ENCODE measurements around the gene MAPKAPK2. TPM values are rescaled to one million over a fixed set of nuclear protein-coding genes. Genes with fewer than 3 reads are reported as not detected.

MAPKAPK2 gene
- total and polyA plus RNA-seq, 12 donors, result 25.3 to 129 (median 85.0) TPM

GRCh38 chr1:206779638-206780037, 94.9 kb downstream of the MAPKAPK2 start:
- intact Hi-C loops (cut with DNase I), result no loop called here
- 60 to 71% (median 63%) methylated on average over 2 of the region's 2 CpGs for WGBS, 4 donors
- Histone ChIP-seq H3K36me3 (replicated peaks in 1 of 2) (no peaks in the 10 kb centered on the region), H3K27ac (no peak overlapping the region), H3K27me3 (no peaks in the 10 kb centered on the region), H3K9me3 (replicated peaks in 1 of 3) (no peaks in the 10 kb centered on the region), H3K4me3 (no peak overlapping the region), H3K4me1 (replicated peaks in 1 of 2) (no peaks in the 10 kb centered on the region)
- no peak for DNase-seq
- TF ChIP-seq POLR2A (IDR thresholded peaks at IDR 0.05) (no peak), CTCF (IDR thresholded peaks at IDR 0.05) (no peak)

GRCh38 chr1:206782448-206782847, 97.7 kb downstream of the MAPKAPK2 start:
- intact Hi-C loops (cut with DNase I), result no loop called here
- WGBS, 4 donors, result 86 to 100% (median 95%) methylated on average over 2 of the region's 2 CpGs
- Histone ChIP-seq H3K4me1 (replicated peaks in 1 of 2) (no peaks in the 10 kb centered on the region), H3K27ac (no peak overlapping the region), H3K27me3 (no peaks in the 10 kb centered on the region), H3K4me3 (no peak overlapping the region), H3K9me3 (replicated peaks in 1 of 3) (no peaks in the 10 kb centered on the region), H3K36me3 (replicated peaks in 1 of 2) (no peaks in the 10 kb centered on the region)
- TF ChIP-seq CTCF (IDR thresholded peaks at IDR 0.05), result no peak
- TF ChIP-seq POLR2A (IDR thresholded peaks at IDR 0.05), result no peak
- DNase-seq, result no peak

DNA sequence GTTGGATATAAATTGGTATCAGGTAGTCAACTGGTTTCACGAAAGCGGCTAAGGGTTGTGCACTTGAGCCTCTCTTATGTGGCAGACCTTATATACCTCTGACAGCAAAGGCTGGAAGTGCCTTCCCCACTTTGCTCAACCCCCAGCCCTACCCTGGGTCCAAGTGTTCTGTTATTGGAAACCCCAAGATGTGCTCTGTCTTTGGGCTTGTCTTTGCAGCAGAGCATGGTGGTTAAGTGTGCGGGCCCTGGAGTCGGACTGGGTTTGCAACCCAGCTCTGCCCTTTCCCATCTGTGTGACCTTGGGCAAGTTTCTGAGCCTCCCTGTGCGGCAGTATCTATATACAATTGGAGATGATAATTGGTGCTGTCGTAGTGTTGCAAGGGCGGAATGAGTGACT, 98.8 kb downstream of the MAPKAPK2 start:
- Histone ChIP-seq H3K4me1 (replicated peaks in 1 of 2) (no peaks in the 10 kb centered on the region), H3K36me3 (replicated peaks in 1 of 2) (no peaks in the 10 kb centered on the region), H3K27ac (no peak overlapping the region), H3K4me3 (no peak overlapping the region), H3K27me3 (no peaks in the 10 kb centered on the region), H3K9me3 (replicated peaks in 1 of 3) (no peaks in the 10 kb centered on the region)
- intact Hi-C loops (cut with DNase I), result no loop called here
- no peak for DNase-seq
- 75 to 90% (median 81%) methylated on average over 6 to 7 of the region's 7 CpGs for WGBS, 4 donors
- TF ChIP-seq POLR2A (IDR thresholded peaks at IDR 0.05) (no peak), CTCF (IDR thresholded peaks at IDR 0.05) (no peak)

Small RNA genes within 50 kb of the gene (small RNA-seq; reads per million reads assigned to genes)
- gene RF00019, result 0 reads per million in 2 donors

Other genes with a start within 250 kb of the MAPKAPK2 start
- gene IKBKE, start 214.4 kb upstream of the MAPKAPK2 start, total RNA-seq, result 10 to 100 TPM in 1 of 9 donors, 1 to 10 TPM in 8; 3.6 to 11.1 (median 7.4) TPM
- gene IKBKE, start 214.4 kb upstream of the MAPKAPK2 start, polyA plus RNA-seq, result 1 to 10 TPM; 2.9 to 5.1 (median 3.5) TPM
- gene RASSF5, start 177.4 kb upstream of the MAPKAPK2 start, total RNA-seq, result 10 to 100 TPM in 8 of 9 donors, 1 to 10 TPM in 1; 7.1 to 57.9 (median 38.0) TPM
- 10 to 100 TPM in 2 of 3 donors, 1 to 10 TPM in 1; 9.3 to 25.2 (median 10.4) TPM for gene RASSF5, start 177.4 kb upstream of the MAPKAPK2 start, polyA plus RNA-seq
- gene EIF2D, start 72.4 kb upstream of the MAPKAPK2 start, total RNA-seq, result 10 to 100 TPM; 31.6 to 73.1 (median 53.1) TPM
- gene EIF2D, start 72.4 kb upstream of the MAPKAPK2 start, polyA plus RNA-seq, result 10 to 100 TPM; 39.5 to 95.4 (median 78.6) TPM
- 1 to 10 TPM; 2.9 to 6.3 (median 5.2) TPM for gene DYRK3, start 49.4 kb upstream of the MAPKAPK2 start, total RNA-seq
- 1 to 10 TPM; 2.9 to 6.6 (median 3.4) TPM for gene DYRK3, start 49.4 kb upstream of the MAPKAPK2 start, polyA plus RNA-seq
- gene IL19, start 85.9 kb downstream of the MAPKAPK2 start, total RNA-seq, result not detected
- gene IL19, start 85.9 kb downstream of the MAPKAPK2 start, polyA plus RNA-seq, result not detected
- 1 to 10 TPM in 7 of 9 donors, under 1 TPM in 2; 0.33 to 8.5 (median 3.0) TPM for gene IL10, start 87.6 kb downstream of the MAPKAPK2 start, total RNA-seq
- 1 to 10 TPM; 1.5 to 4.2 (median 1.6) TPM for gene IL10, start 87.6 kb downstream of the MAPKAPK2 start, polyA plus RNA-seq
- gene IL20, start 180.7 kb downstream of the MAPKAPK2 start, total RNA-seq, result under 1 TPM in 2 of 9 donors, not detected in 7; 0.41 to 0.53 TPM
- under 1 TPM in 1 of 3 donors, not detected in 2; 0.13 TPM for gene IL20, start 180.7 kb downstream of the MAPKAPK2 start, polyA plus RNA-seq
- not detected for gene IL24, start 212.5 kb downstream of the MAPKAPK2 start, total RNA-seq
- not detected for gene IL24, start 212.5 kb downstream of the MAPKAPK2 start, polyA plus RNA-seq
- 1 to 10 TPM in 5 of 9 donors, under 1 TPM in 3, not detected in 1; 0.43 to 3.0 (median 1.4) TPM for gene FCMR, start 237.0 kb downstream of the MAPKAPK2 start, total RNA-seq
- 1 to 10 TPM in 2 of 3 donors, under 1 TPM in 1; 0.27 to 1.5 (median 1.2) TPM for gene FCMR, start 237.0 kb downstream of the MAPKAPK2 start, polyA plus RNA-seq

All from adrenal gland (tissue), 12 donors.